ENCODE measurements around the gene MEIS2. TPM values are rescaled to one million over a fixed set of nuclear protein-coding genes. Genes with fewer than 3 reads are reported as not detected.

The MEIS2 gene
- polyA plus RNA-seq, 2 of the 4 experiments (the other 2 are of a cell fraction): 7.3 to 11.1 TPM

DNA sequence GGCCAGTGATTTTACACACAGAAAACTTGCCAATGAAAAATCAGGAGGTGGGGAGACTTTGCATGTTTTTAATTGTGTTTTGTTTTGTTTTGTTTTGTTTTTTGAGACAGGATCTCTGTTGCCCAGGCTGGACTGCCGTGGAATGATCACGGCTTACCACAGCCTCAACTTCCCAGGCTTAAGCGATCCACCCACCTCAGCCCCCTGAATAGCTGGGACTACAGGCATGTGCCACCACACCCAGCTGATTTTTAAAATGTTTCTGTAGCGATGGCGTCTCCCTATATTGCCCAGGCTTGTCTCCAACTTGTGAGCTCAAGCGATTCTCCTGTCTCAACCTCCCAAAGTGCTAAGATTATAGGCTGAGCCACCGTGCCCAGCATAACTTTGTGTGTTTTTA is 46.0 kb downstream of the MEIS2 start (continued):
- TF ChIP-seq, protein P1, sequence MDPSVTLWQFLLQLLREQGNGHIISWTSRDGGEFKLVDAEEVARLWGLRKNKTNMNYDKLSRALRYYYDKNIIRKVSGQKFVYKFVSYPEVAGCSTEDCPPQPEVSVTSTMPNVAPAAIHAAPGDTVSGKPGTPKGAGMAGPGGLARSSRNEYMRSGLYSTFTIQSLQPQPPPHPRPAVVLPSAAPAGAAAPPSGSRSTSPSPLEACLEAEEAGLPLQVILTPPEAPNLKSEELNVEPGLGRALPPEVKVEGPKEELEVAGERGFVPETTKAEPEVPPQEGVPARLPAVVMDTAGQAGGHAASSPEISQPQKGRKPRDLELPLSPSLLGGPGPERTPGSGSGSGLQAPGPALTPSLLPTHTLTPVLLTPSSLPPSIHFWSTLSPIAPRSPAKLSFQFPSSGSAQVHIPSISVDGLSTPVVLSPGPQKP (IDR thresholded peaks at IDR 0.05; ENCODE audit: low read depth, low read length): no peak

DNA sequence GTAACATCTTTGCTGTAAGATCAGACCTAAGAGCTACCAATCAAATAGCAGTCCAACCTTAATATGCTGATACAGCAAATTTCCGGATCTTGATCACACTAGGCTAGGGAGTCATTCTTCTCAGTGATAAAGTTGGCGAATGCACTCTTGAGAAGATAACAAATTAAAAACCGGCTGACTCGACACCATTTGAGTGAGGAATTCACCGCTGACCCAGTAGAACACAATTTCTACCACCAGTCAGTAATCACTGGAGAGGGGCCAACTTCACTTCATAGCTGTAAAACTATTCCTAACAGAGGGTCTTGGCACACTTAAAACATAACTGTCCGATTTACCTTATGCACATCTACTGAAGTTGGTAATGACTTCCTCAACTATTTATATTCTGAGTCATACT is 47.2 kb downstream of the MEIS2 start:
- 87% methylated on average over 6 of the region's 6 CpGs for whole genome bisulfite sequencing (ENCODE audit: missing lambda C conversion rate)
- ChIA-PET CTCF (no interaction called here), POLR2A (no interaction called here)
- no peak overlapping the region for H3K4me2 ChIP-seq
- no peak for FAIRE-seq
- H3K9me3 ChIP-seq: no peaks in the 10 kb centered on the region
- H3K27ac ChIP-seq: no peak overlapping the region
- TF ChIP-seq CHD2 (IDR thresholded peaks at IDR 0.05; ENCODE audit: low read length, partially characterized antibody) (no peak), FOSL2 (IDR thresholded peaks at IDR 0.05) (no peak), FOSL2 (CRISPR knock-in tag; IDR thresholded peaks at IDR 0.05) (no peak), MAFK (IDR thresholded peaks at IDR 0.05; ENCODE audit: partially characterized antibody) (peak; percentile 97)
- no peak for ATAC-seq
- DNase-seq (ENCODE audit: low read depth in 1 of 2, low spot score in 1 of 2): no peak
- H3K4me3 ChIP-seq: no peak overlapping the region
- no peaks in the 10 kb centered on the region for H3K4me1 ChIP-seq

DNA sequence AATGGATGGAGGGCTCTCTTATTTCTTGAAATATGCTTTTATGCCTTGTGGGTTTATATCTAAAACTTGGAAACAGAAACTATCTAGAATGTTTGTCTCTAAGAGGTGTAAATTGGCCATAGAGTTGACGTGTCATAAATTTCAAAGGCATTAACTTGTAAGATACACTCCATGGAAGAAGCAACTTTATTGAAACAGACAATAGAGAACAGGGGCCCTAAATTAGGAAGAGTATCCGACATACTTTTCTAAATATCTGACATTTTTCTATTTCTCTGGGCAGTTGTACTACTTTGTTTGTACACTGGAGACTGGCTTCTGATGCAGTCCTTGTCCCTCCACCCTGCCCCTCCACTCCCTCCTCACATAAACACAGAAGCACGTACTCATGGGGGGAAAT is 50.0 kb downstream of the MEIS2 start:
- ChIA-PET POLR2A (no interaction called here), CTCF (no interaction called here)
- 88% methylated on average over 3 of the region's 3 CpGs for WGBS (ENCODE audit: missing lambda C conversion rate)
- ATAC-seq (no peak), DNase-seq (ENCODE audit: low read depth in 1 of 2, low spot score in 1 of 2) (no peak), FAIRE-seq (no peak)
- Histone ChIP-seq H3K4me2 (no peak overlapping the region), H3K27ac (no peak overlapping the region), H3K4me1 (no peaks in the 10 kb centered on the region), H3K9me3 (no peaks in the 10 kb centered on the region), H3K4me3 (no peak overlapping the region)
- TF ChIP-seq NFE2L2 (conservative IDR thresholded peaks at IDR 0.05; ENCODE audit: low read length) (no peak), GATA3 (IDR thresholded peaks at IDR 0.05; ENCODE audit: borderline replicate concordance) (no peak)

DNA sequence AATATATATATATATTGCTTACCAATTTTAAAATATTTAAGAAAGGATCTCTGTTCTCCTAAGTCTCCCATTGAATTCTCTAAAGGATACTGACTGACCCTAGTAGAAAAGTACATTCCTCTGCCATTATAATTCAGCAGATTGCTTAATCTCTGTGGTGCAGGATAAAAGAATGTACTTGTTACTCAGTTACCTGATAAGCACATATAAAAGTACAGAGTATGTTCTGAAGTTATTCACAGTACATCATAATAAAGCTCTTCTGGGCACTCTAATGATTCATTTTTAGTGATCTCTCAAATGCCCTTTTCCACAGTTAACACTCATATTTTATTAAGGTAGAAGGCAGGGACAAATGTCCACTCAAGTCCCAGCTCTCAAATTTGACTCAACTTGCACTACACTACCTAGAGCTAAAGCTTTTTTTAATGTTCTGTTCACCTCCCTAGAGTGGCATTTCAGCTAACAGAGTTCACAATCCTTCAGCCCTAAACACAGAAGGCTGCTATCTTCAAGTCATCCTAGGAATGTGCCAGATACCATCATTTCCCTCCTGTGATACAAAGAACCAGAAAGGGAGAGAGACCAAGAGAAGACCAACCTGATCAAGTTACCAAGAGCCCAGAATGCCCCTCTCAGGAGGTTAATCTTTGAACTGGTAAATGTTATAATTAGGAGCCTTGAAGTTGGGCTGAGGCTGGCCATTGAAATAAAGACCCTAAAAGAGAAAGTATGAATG is 53.3 kb downstream of the MEIS2 start:
- ChIA-PET POLR2A (no interaction called here), CTCF (interaction anchor here (1.7 kb wide), 1 partner anchor 13 kb away, joined by 5 read pairs; no protein-coding TSS in a partner anchor)
- Histone ChIP-seq H3K4me1 (no peaks in the 10 kb centered on the region), H3K9me3 (no peaks in the 10 kb centered on the region), H3K4me2 (no peak overlapping the region), H3K4me3 (no peak overlapping the region), H3K27ac (no peak overlapping the region; a peak in 1 of 6 replicates)
- DNase-seq (ENCODE audit: low read depth in 1 of 2, low spot score in 1 of 2) (no peak), FAIRE-seq (peak; percentile 39), ATAC-seq (no peak)
- TF ChIP-seq SMC3 (IDR thresholded peaks at IDR 0.05) (no peak), TFCP2L1 (CRISPR knock-in tag; IDR thresholded peaks at IDR 0.05) (no peak), ZC3H11A (IDR thresholded peaks at IDR 0.05) (no peak), EP300 (IDR thresholded peaks at IDR 0.05) (no peak), MAFK (IDR thresholded peaks at IDR 0.05; ENCODE audit: partially characterized antibody) (no peak), HEYL (CRISPR knock-in tag; IDR thresholded peaks at IDR 0.05) (no peak)

DNA sequence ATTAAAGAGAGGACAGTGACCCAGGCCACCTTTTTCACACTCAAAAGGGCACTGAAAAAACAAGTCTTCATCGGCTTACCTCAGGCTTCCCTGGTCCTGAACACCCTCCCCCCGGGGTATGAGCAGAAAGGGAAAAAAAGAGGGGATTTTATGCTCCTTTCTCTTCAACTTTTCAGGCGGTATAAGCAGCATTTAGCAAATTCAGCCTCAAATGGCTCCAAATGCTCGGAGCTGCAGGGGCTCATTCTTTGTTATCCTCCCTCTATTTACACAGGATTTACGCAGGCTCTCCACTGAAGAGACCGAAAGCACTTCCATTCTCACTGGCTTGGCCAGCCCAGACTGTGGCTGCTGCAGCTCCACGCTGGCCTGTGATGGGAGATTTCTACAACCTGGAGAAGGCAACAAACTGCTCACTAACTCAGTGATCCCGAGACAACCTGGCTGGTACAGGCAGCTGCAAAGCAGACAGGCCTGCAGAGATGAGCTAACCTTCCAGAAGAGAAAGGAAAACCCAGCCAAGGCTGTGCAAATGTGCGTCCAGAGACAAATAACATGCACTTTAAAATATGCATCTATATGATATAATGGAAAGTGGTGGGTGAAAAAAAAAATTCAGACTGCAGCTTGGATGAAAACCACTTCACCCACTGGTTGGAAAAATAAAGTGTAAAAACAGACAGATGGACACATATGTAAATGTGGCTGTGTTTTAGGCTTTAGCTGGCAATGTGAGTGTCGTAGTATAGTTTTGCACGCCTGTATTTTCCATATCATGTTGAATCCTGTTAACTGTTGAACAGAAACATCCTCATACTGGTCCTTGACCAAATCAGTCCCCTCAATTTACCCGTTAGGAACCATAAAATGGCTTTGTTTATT is 54.2 kb downstream of the MEIS2 start:
- ChIA-PET POLR2A (no interaction called here), CTCF (interaction anchor here (1.7 kb wide), 1 partner anchor 14 kb away, joined by 5 read pairs; no protein-coding TSS in a partner anchor)
- WGBS (ENCODE audit: missing lambda C conversion rate): 86% methylated on average over 11 of the region's 12 CpGs
- Histone ChIP-seq H3K4me3 (no peak overlapping the region), H3K4me2 (no peak overlapping the region), H3K27ac (no peak overlapping the region), H3K9me3 (no peaks in the 10 kb centered on the region), H3K4me1 (no peaks in the 10 kb centered on the region)
- DNase-seq (ENCODE audit: low read depth in 1 of 2, low spot score in 1 of 2) (no peak), FAIRE-seq (no peak), ATAC-seq (no peak)
- TF ChIP-seq ZC3H11A (IDR thresholded peaks at IDR 0.05) (no peak), ZNF302 (CRISPR knock-in tag; IDR thresholded peaks at IDR 0.05) (no peak), ESRRA (IDR thresholded peaks at IDR 0.05; ENCODE audit: borderline replicate concordance, low read length) (no peak), FOSL2 (IDR thresholded peaks at IDR 0.05) (no peak), FOSL2 (CRISPR knock-in tag; IDR thresholded peaks at IDR 0.05) (no peak)
